Midbrain (tissue), 1 donor: Measurements from ENCODE around the gene TNFAIP8L3.
A peak's percentile ranks its signal among the peaks of the same experiment; 100 is the strongest.

Experiments
- DNase-seq: peaks from one replicate; lab custom pipeline; 2025; lab: John Stamatoyannopoulos, UW

The TNFAIP8L3 gene

GRCh38 chr15:51089699-51090453 lies 4.8 kb downstream of the TNFAIP8L3 start:
- DNase-seq = no peak

DNA sequence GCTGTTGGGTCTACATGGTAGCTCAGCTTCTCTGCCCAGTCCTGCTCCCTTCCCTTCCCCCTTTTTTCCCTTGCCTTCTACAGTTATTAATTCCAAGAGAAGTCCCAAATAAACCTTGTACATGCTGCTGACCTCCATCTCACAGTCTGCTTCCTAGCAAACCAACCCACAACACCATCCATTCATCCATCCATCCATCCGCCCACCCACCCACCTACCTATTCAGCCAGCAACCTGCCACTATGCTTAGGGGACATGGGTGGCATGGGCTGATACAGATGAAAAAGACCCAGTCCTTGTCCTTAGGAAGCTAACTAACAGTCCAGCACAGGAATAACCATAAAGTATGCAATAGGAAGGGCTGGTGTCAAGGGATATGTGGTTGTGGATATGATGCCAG lies 5.7 kb downstream of the TNFAIP8L3 start:
- DNase-seq = no peak

- no peak for DNase-seq
These were observed 6.1 kb downstream of the TNFAIP8L3 start for GRCh38 chr15:51088585-51088984.

GRCh38 chr15:51087513-51087912 lies 7.2 kb downstream of the TNFAIP8L3 start:
- DNase-seq = no peak

DNA sequence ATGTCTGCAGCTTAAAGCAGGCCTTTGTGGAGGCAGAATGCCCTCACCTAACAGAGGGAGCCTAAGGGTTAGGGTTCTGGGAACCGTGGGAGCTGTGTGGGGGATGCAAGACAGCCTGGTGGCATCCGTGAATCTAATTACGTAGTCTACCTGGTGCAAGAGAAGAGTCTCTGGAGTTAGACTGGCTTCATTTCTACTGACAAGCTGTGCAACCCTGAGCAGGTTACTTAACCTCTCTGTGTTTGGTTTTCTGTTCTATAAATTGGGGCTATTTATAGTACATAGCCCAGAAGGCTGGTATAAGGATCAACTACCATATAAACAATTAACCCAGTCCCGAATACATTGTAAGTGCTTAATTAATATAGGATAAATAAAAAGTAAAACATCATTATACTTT lies 8.3 kb downstream of the TNFAIP8L3 start:
- no peak for DNase-seq

- no peak for DNase-seq
These were observed 8.9 kb downstream of the TNFAIP8L3 start for GRCh38 chr15:51085764-51086163.

GRCh38 chr15:51083641-51084166 lies 11.0 kb downstream of the TNFAIP8L3 start:
- no peak for DNase-seq

DNA sequence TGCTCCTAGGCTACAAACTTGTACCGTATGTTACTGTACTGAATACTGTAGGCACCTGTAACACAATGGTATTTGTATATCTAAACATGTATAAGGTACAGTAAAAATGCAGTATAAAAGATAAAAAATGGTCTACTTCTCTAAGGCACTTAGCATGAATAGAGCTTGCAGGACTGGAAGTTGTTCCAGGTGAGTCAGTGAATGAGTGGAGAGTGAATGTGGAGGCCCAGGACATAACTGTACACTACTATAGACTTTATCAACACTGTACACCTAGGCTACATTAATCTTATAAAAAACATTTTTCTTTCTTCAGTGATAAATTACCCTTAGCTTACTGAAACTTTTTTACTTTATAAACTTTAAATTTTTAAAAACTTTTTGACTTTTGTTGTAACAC lies 12.5 kb downstream of the TNFAIP8L3 start:
- no peak for DNase-seq

DNA sequence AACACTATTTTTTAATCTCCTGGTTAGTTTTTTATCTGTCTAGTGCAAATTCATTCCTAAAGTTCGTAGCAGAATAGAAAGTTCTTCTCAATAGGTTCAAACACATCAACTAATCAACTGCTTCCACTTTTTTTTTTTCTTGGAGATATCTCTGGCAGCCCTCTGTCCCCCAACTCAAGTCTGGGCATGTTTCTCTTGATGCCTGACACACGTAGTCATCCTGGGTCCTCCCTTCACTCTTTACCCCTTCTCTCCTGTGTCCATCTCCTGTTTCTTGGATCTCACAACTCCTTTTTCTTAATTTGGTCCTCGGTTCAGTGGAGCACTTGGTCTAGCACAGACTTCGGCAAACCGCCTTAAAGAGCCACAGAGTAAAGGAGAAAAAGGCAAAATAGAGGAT lies 14.4 kb downstream of the TNFAIP8L3 start:
- no peak for DNase-seq

DNA sequence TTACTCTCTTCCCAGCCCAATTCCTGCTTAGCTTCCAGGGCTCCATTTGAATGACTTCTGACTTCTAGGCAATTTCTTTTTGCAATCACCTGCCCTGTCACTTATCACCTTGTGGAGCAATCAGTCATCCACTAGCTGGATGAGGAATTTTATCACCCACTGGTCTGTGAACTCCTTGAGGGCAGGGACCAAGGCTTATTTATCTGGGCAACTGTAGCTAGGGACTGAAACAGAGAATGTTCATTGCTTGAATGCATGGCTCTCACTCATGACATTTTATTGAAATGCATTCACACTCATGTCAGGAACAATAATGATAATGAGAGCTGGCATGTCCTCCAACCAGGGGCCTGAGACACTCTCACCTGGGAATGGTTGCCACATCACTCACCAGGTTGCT lies 15.5 kb downstream of the TNFAIP8L3 start:
- DNase-seq = no peak

DNA sequence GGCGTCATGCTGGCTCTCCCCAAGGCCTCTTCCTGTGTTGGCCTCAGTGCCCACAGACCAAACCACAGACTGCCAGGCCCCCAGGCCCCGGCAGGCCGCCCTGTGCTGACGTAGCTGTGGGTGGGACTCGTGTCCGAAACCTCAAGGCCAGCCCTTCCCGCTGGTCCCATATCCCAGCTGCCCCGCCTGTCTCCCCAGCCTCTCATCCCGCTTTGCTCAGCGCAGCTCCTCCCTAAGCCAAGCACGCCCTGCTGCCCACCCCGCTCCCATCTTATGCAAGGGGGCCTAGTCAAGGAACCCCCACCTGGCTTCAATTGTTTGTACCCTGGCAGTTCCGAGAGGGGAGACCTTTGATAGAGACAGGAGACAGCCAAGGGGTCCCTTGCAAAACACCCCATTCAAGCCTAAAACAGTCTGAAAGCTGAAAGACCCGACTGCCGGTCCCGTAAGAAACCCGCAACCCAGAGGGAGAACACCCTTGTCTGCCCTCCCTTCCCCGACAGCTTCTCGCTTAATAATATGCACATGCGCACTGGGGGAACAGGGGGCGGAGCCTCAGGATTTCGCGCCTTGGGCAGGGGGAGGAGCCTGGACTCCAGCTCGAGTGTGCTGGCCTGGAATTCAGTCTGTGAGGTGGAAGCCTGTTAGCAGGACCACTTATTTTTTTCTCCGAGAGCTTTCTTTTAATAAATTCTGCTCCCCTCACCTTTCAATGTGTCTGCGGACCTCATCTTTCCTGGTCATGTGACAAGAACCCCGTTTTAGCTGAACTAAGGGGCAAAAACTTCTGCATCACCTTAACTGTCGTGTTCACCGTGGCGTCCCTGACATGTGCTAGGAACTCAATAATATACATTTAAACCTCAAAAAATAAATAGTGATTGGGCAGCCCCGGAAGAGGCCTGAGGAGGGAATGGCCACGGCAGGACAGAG lies 17.2 kb downstream of the TNFAIP8L3 start:
- DNase-seq = peak; percentile 16

DNA sequence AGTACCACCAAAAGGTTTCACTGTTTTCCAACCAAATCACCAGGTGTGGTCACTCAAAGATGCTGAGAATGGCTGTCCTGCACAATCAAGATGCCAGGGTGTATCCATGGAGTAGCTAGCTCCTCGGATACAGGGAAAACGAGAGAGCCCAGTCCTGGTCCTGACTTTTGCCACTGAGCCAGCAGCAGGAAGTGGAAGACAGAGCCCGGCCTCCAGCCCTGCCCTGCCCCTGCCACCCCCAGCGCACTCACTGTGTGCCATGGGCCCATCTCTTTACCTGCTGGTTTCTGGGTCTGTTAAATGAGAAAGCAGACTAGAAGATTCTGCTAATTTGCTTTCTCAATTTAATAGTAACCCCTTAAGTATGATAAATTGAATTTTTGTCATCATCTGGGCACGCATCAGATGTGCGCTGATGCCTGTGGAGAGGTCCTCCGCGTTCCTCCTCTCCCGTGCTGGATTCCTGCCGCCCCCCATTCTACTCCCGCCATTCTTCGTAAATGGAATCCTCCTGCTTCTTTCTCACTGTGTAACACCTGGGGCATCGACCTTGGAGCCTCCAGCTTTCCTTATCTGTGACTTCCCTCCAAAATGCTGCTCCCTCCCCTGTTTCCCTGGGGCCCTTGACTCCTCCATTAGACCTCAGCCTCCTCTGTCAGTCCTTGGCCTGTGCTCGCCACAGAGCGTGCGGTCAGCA lies 18.0 kb downstream of the TNFAIP8L3 start:
- no peak for DNase-seq

DNA sequence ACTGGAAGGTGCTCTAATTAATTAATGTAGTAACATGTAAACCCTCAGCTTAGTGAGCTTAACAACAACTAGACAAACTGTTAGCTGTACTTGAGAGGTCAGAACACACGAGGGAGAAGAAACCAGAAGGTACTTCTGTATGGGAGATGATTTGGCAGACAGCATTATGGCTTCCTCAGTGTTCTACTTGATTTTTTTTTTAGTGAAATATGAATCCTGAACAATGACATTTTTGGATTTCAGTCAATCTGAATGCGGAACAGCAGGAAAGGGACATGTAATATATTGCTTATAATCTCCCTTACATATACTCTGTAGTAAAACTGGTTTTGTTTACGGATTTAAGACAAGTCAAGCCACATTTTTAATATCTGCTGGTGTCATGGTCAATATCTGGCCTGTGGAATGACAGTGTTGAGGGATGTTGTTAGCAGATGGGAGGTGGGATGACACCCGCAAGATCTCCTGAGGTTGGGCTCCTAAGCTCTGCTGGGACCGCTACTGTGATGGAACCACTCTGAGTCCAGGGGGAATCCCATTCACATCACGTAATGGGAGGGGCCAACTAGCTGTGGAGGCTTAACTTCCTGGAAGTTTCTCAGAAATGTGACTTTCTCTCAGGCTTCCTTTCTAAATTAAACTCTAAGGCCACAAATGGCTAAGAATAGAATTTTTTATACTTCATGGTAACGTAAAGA lies 18.7 kb downstream of the TNFAIP8L3 start:
- no peak for DNase-seq

GRCh38 chr15:51075364-51075763 lies 19.3 kb downstream of the TNFAIP8L3 start:
- no peak for DNase-seq

GRCh38 chr15:51074926-51075325 lies 19.8 kb downstream of the TNFAIP8L3 start:
- DNase-seq = no peak

DNA sequence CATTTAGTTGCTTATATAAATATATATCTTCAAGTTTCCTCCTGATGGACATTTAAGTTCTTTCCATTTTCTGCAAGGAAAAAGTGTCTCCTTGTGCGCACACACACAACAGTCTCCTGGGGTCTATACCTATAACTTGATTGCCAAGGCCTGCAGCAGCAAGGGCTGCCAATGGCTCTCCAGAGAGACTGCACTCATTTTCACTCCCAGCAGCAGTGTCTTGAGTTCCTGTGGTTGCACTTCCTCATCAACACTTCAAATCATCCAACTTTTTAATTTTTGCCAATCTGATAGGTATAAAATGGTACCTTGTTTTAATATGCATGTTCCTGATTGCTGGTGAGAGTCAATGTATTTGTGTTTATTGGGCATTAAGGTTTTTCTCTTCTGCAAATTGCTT lies 23.1 kb downstream of the TNFAIP8L3 start:
- no peak for DNase-seq

GRCh38 chr15:51069983-51070382 lies 24.7 kb downstream of the TNFAIP8L3 start:
- no peak for DNase-seq

- no peak for DNase-seq
These were observed 27.2 kb downstream of the TNFAIP8L3 start for GRCh38 chr15:51067510-51067909.

DNA sequence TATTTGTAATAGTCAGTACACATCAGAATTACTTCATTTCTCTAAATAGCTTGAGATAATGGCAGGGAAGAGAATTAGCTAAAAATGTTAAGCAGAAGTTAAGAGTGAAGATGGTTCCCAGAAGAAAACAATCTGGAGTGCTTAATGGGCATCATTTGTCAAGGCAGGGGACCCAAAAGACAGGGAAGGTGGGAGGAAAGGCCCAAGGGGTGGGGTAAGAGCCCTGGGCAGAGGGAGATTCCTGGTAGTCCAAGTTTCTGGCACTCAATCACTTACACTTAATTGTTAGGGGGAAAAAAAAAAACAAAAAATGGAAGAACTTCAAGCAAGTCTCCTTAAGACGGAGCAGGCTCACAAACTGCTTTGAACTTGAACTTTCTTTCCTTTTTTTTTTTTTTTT lies 28.9 kb downstream of the TNFAIP8L3 start:
- no peak for DNase-seq

DNA sequence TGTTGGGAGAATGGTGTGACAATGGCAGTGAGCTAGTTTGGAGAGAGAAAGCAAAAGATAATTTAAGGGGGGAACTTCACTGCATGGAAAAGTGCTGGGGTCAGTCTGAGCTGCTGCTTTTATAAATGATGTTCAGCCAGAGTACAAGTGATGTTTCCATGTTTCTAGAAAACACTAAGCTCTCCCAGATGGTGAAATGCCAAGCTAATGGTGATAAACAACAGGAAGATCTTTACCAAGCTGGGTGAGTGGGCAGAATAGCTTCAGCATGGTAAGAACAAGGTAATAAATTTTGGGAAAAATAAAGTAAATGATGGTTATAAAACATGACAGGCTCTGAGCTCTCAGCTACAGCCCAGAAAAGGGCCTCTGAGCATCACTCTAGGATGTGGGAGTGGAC lies 29.4 kb downstream of the TNFAIP8L3 start:
- no peak for DNase-seq

DNA sequence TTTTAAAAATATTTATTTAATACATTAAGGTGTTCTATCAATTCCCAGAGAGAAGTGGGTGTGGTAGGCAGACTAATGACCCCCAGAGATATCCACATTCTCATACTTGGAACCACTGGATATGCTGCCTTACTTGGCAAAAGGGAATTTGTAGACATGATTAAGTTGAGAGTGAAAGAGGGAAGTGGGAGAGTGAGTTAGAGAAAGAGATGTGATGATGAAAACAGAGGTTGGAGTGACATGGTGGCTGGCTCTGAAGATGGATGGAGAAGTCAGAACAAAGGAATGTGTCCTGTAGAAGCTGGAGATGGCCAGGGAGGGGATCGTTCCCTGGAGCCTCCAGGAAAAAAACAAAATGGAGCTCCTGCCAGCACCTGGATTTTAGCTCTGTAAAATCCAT lies 32.0 kb downstream of the TNFAIP8L3 start:
- no peak for DNase-seq
